Measurements from ENCODE around the gene LARP4B.

LARP4B gene

DNA sequence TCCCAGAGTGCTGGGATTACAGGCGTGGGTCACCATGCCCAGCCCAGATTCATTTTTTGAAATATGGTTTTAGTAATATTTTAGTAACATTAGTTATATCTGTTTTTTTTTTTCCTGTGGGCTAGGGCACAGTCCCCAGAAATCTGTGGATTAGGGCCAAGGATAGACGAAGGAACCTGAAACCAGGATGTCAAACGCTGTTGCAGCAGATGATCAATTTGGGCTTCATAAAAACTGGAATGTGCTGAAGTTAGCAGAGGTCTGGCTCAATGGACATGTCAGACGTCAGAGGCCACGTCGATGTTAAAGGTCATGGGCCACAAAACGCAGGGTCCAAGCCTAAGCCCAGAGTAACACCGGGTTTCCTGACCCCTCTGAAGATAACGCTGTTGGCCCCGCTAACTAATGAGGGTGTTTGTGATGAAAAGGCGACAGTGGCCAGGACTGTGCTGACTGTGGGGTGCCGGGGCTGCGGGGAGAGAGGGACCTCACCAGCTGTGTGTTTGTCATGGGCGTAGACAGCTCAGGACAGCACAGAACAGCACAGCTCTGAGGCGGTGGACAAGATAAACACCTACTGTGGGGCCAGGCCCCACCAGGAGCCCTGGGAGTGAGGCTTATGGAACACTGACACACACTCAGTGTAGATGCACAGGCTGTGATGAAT lies 32.9 kb upstream of the LARP4B start:
- no peak for DNase-seq (ENCODE audit: low read depth, low spot score)
- Histone ChIP-seq H3K4me3 (no peak overlapping the region), H3K9me3 (ENCODE audit: low read depth, low read length) (no peaks in the 10 kb centered on the region), H3K9ac (ENCODE audit: insufficient read length) (no peak overlapping the region), H3K36me3 (ENCODE audit: insufficient read depth, low read length) (no peaks in the 10 kb centered on the region), H3K27ac (no peak overlapping the region)
- no peak for TF ChIP-seq EZH2 (IDR thresholded peaks at IDR 0.05)
- TF ChIP-seq FOXP2 (optimal IDR thresholded peaks at IDR 0.05; ENCODE audit: control extremely low read depth, extremely low read length, insufficient read depth): no peak
- no peak for TF ChIP-seq POLR2AphosphoS5 (IDR thresholded peaks at IDR 0.05; ENCODE audit: borderline replicate concordance, low read depth, low read length)

DNA sequence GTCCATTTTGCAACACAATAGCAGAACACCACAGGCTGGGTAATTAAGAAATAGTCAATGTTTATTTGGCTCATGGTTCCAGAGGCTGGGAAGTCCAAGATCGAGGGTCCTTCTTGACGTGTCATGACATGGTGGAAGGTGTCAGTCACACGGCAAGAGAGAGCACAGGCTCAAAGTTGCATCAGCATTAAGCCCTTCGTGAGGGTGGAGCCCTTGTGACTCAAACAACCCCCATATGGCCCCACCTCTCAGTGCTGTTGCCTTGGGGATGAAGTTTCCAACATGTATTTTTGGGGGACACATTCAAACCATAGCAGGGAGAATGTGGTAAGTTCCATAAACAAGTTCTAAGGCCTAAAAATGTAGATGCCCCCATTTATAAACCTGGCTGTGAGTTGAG lies 32.1 kb upstream of the LARP4B start:
- H3K9me3 ChIP-seq (ENCODE audit: low read depth, low read length): no peaks in the 10 kb centered on the region
- H3K27ac ChIP-seq: no peak overlapping the region
- DNase-seq (ENCODE audit: low read depth, low spot score): no peak
- no peak overlapping the region for H3K9ac ChIP-seq (ENCODE audit: insufficient read length)
- TF ChIP-seq EZH2 (IDR thresholded peaks at IDR 0.05): no peak
- no peak for TF ChIP-seq FOXP2 (optimal IDR thresholded peaks at IDR 0.05; ENCODE audit: control extremely low read depth, extremely low read length, insufficient read depth)
- TF ChIP-seq POLR2AphosphoS5 (IDR thresholded peaks at IDR 0.05; ENCODE audit: borderline replicate concordance, low read depth, low read length): no peak
- H3K36me3 ChIP-seq (ENCODE audit: insufficient read depth, low read length): no peaks in the 10 kb centered on the region
- H3K4me3 ChIP-seq: no peak overlapping the region

DNA sequence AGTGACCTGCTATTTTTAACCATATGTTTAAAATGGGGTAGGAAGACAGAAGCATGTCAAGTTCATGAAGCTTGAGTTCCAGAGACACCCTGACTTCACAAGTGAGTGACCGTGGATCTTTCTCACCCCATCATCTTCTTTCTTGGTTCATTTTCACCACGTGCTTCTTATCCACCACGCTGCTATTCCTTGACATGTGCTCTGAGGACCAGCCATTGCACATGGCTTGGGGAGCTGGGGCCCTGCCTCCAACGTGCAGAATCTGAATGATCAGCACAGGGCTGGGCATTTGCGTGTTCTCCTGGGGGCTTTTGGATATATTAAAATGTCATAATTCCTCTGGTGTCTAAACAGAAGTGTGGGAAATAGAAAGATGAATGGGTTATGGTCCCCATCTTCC lies 31.7 kb upstream of the LARP4B start:
- H3K27ac ChIP-seq: no peak overlapping the region
- no peak for DNase-seq (ENCODE audit: low read depth, low spot score)
- H3K9me3 ChIP-seq (ENCODE audit: low read depth, low read length): no peaks in the 10 kb centered on the region
- H3K9ac ChIP-seq (ENCODE audit: insufficient read length): no peak overlapping the region
- no peaks in the 10 kb centered on the region for H3K36me3 ChIP-seq (ENCODE audit: insufficient read depth, low read length)
- H3K4me3 ChIP-seq: no peak overlapping the region
- TF ChIP-seq FOXP2 (optimal IDR thresholded peaks at IDR 0.05; ENCODE audit: control extremely low read depth, extremely low read length, insufficient read depth): no peak
- no peak for TF ChIP-seq EZH2 (IDR thresholded peaks at IDR 0.05)
- TF ChIP-seq POLR2AphosphoS5 (IDR thresholded peaks at IDR 0.05; ENCODE audit: borderline replicate concordance, low read depth, low read length): no peak

DNA sequence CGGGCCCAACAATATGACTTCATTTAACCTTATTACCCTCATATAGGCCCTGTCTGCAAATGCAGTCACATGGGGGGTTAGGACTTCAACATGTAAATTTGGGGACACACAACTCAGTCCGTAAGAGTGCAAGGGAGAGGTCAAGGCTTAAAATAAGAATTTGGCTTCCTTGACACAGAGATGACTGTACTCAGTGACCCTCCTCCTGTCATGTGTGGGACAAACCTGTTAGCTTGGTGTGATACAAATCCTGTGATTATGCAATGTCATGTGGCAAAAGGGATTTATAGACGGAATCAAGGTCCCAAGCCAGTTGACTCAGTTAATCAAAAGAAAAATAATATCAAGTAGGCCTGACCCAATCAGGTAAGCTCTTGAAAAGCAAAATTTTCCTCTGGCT lies 30.8 kb upstream of the LARP4B start:
- TF ChIP-seq FOXP2 (optimal IDR thresholded peaks at IDR 0.05; ENCODE audit: control extremely low read depth, extremely low read length, insufficient read depth) (no peak), EZH2 (IDR thresholded peaks at IDR 0.05) (no peak), POLR2AphosphoS5 (IDR thresholded peaks at IDR 0.05; ENCODE audit: borderline replicate concordance, low read depth, low read length) (no peak)
- no peaks in the 10 kb centered on the region for H3K36me3 ChIP-seq (ENCODE audit: insufficient read depth, low read length)
- no peak for DNase-seq (ENCODE audit: low read depth, low spot score)
- H3K27ac ChIP-seq: no peak overlapping the region
- no peak overlapping the region for H3K4me3 ChIP-seq
- no peak overlapping the region for H3K9ac ChIP-seq (ENCODE audit: insufficient read length)
- H3K9me3 ChIP-seq (ENCODE audit: low read depth, low read length): no peaks in the 10 kb centered on the region

DNA sequence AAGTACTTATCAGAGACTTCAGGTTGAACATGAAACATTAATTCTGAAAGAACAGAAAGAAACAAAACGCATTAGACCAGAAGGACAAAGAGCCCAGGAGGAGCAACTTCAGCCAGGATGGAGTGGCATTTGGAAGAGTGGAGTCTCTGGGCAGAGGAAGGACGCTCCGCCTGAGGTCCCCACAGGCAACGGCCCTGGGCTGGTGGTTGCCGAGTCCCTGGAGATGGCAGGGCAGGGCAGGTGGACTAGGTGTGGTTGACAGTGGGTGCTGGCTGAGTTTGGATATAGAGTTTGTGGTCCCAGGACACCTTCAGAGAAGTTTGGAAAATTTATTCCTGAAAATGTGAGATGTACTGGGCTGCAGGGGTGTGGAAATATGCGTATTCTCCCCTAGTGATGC lies 27.4 kb upstream of the LARP4B start:
- no peak overlapping the region for H3K4me3 ChIP-seq
- no peaks in the 10 kb centered on the region for H3K36me3 ChIP-seq (ENCODE audit: insufficient read depth, low read length)
- TF ChIP-seq FOXP2 (optimal IDR thresholded peaks at IDR 0.05; ENCODE audit: control extremely low read depth, extremely low read length, insufficient read depth): no peak
- TF ChIP-seq EZH2 (IDR thresholded peaks at IDR 0.05): no peak
- no peak for TF ChIP-seq POLR2AphosphoS5 (IDR thresholded peaks at IDR 0.05; ENCODE audit: borderline replicate concordance, low read depth, low read length)
- no peak overlapping the region for H3K9ac ChIP-seq (ENCODE audit: insufficient read length)
- no peak for DNase-seq (ENCODE audit: low read depth, low spot score)
- no peak overlapping the region for H3K27ac ChIP-seq
- no peaks in the 10 kb centered on the region for H3K9me3 ChIP-seq (ENCODE audit: low read depth, low read length)

DNA sequence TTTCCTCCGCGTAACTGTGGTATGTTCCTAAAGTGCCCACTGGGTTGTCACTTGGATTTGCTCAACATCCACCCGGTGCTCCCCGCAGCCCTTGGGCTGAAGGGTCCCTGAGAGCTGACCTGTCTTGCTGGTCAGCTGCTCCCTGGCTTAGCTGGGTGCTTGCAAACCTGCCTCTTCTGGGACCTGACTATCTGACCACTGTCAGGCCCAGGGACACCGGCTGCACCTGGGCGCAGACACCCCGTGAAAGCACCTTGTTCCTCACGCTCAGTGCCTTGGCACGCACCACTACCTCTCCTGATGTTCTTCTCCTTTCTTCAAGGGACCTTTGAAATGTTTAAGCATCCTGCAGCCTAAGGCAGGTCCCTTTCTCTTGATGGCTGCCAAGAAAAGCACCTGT lies 26.6 kb upstream of the LARP4B start:
- no peaks in the 10 kb centered on the region for H3K9me3 ChIP-seq (ENCODE audit: low read depth, low read length)
- no peak for TF ChIP-seq POLR2AphosphoS5 (IDR thresholded peaks at IDR 0.05; ENCODE audit: borderline replicate concordance, low read depth, low read length)
- TF ChIP-seq FOXP2 (optimal IDR thresholded peaks at IDR 0.05; ENCODE audit: control extremely low read depth, extremely low read length, insufficient read depth): no peak
- no peak for TF ChIP-seq EZH2 (IDR thresholded peaks at IDR 0.05)
- no peak for DNase-seq (ENCODE audit: low read depth, low spot score)
- no peak overlapping the region for H3K4me3 ChIP-seq
- no peak overlapping the region for H3K9ac ChIP-seq (ENCODE audit: insufficient read length)
- no peak overlapping the region for H3K27ac ChIP-seq
- no peaks in the 10 kb centered on the region for H3K36me3 ChIP-seq (ENCODE audit: insufficient read depth, low read length)

DNA sequence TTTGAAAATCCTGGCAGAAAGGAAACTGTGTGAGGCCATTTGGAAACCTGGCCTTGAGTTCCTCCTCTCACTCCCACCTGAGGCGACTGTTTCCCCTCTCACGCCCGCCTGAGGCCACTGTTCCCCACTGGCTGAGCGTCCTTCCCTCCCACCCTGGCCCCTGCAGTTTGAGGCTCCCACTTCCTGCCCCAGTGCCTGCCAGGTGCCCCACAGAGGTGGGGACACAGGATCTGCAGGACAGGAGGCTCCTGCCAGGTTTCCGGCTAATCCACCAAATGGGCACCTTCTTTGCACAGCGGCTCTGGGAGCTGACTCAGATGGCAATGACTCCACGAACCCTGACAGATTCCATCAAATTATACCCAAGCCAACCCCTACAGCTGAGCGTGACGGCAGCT lies 24.3 kb upstream of the LARP4B start:
- Histone ChIP-seq H3K9ac (ENCODE audit: insufficient read length) (no peak overlapping the region), H3K36me3 (ENCODE audit: insufficient read depth, low read length) (no peaks in the 10 kb centered on the region), H3K27ac (no peak overlapping the region), H3K4me3 (no peak overlapping the region), H3K9me3 (ENCODE audit: low read depth, low read length) (no peaks in the 10 kb centered on the region)
- no peak for TF ChIP-seq FOXP2 (optimal IDR thresholded peaks at IDR 0.05; ENCODE audit: control extremely low read depth, extremely low read length, insufficient read depth)
- TF ChIP-seq POLR2AphosphoS5 (IDR thresholded peaks at IDR 0.05; ENCODE audit: borderline replicate concordance, low read depth, low read length): no peak
- no peak for TF ChIP-seq EZH2 (IDR thresholded peaks at IDR 0.05)
- no peak for DNase-seq (ENCODE audit: low read depth, low spot score)

- H3K36me3 ChIP-seq (ENCODE audit: insufficient read depth, low read length): no peaks in the 10 kb centered on the region
- H3K9ac ChIP-seq (ENCODE audit: insufficient read length): no peak overlapping the region
- TF ChIP-seq EZH2 (IDR thresholded peaks at IDR 0.05) (no peak), FOXP2 (optimal IDR thresholded peaks at IDR 0.05; ENCODE audit: control extremely low read depth, extremely low read length, insufficient read depth) (no peak), POLR2AphosphoS5 (IDR thresholded peaks at IDR 0.05; ENCODE audit: borderline replicate concordance, low read depth, low read length) (no peak)
- DNase-seq (ENCODE audit: low read depth, low spot score): no peak
- H3K4me3 ChIP-seq: no peak overlapping the region
- H3K27ac ChIP-seq: no peak overlapping the region
- no peaks in the 10 kb centered on the region for H3K9me3 ChIP-seq (ENCODE audit: low read depth, low read length)
Measured at GRCh38 chr10:955127-955819, 23.8 kb upstream of the LARP4B start.
